SK-N-SH treated with all-trans-retinoic acid at 6 μM for 48 hours (cell line): ENCODE results near the gene CACNA1H.

Source experiments
- ATAC-seq: fragments of 200-7000 bp; cut with Tn5 transposase; 3 replicates; pipeline ENCODE4 v1.9.1; 2020; ENCODE audit warnings: mild to moderate bottlenecking, moderate library complexity
- ARNTL ChIP-seq: fragments of 450-650 bp; formaldehyde crosslinking; IDR thresholded peaks from 2 replicates; pipeline ENCODE4 v1.5.0; 2020; ENCODE audit warnings: low read depth, mild to moderate bottlenecking, moderate library complexity, borderline replicate concordance
- BACH2 ChIP-seq: fragments of 250-450 bp; sonication (Bioruptor Pico); IDR thresholded peaks from 2 replicates; pipeline ENCODE4 v1.9.0; 2021; ENCODE audit warnings: mild to moderate bottlenecking, borderline replicate concordance
- CREB5 ChIP-seq: fragments of 250-450 bp; sonication (Bioruptor Pico); IDR thresholded peaks from 2 replicates; pipeline ENCODE4 v1.5.1; 2020; ENCODE audit warnings: low read depth, mild to moderate bottlenecking, moderate library complexity
- CSDC2 ChIP-seq: fragments of 250-450 bp; sonication (Bioruptor Pico); IDR thresholded peaks from 2 replicates; pipeline ENCODE4 v1.5.0; 2020; ENCODE audit warnings: mild to moderate bottlenecking, moderate library complexity
- ESRRG ChIP-seq: fragments of 250-450 bp; sonication (Bioruptor Pico); IDR thresholded peaks from 2 replicates; pipeline ENCODE4 v1.6.1; 2021; ENCODE audit warnings: mild to moderate bottlenecking
- GLIS3 ChIP-seq: fragments of 250-450 bp; sonication (Bioruptor Pico); IDR thresholded peaks from 2 replicates; pipeline ENCODE4 v1.5.0; 2020; ENCODE audit warnings: mild to moderate bottlenecking, moderate library complexity
- ISL1 ChIP-seq: fragments of 250-450 bp; sonication (Bioruptor Pico); IDR thresholded peaks from 2 replicates; pipeline ENCODE4 v2.1.2; 2022; ENCODE audit warnings: mild to moderate bottlenecking, moderate library complexity
- OSR1 ChIP-seq: fragments of 250-450 bp; sonication (Bioruptor Pico); IDR thresholded peaks from 2 replicates; pipeline ENCODE4 v1.8.0; 2022; ENCODE audit warnings: moderate library complexity, mild to moderate bottlenecking, inconsistent platforms
- PATZ1 ChIP-seq: fragments of 250-450 bp; sonication (Bioruptor Pico); IDR thresholded peaks from 2 replicates; pipeline ENCODE4 v1.8.0; 2020; ENCODE audit warnings: mild to moderate bottlenecking, moderate library complexity, borderline replicate concordance
- PPARA ChIP-seq: fragments of 250-450 bp; sonication (Bioruptor Pico); IDR thresholded peaks from 2 replicates; pipeline ENCODE4 v1.5.0; 2020; ENCODE audit warnings: mild to moderate bottlenecking, borderline replicate concordance
- RARB ChIP-seq: fragments of 250-450 bp; sonication (Bioruptor Pico); IDR thresholded peaks from 2 replicates; pipeline ENCODE4 v1.8.0; 2021; ENCODE audit warnings: mild to moderate bottlenecking, moderate library complexity
- SNAI2 ChIP-seq: fragments of 250-450 bp; sonication (Bioruptor Pico); IDR thresholded peaks from 2 replicates; pipeline ENCODE4 v1.5.0; 2020; ENCODE audit warnings: mild to moderate bottlenecking, moderate library complexity
- TCF4 ChIP-seq: fragments of 250-450 bp; sonication (Bioruptor Pico); IDR thresholded peaks from 2 replicates; pipeline ENCODE4 v1.8.0; 2021; ENCODE audit warnings: mild to moderate bottlenecking, moderate library complexity, borderline replicate concordance
- TOX ChIP-seq: fragments of 250-450 bp; sonication (Bioruptor Pico); IDR thresholded peaks from 2 replicates; pipeline ENCODE4 v1.8.0; 2021; ENCODE audit warnings: mild to moderate bottlenecking, moderate library complexity, borderline replicate concordance
- ZC3H10 ChIP-seq: fragments of 250-450 bp; sonication (Bioruptor Pico); IDR thresholded peaks from 2 replicates; pipeline ENCODE4 v1.5.1; 2021; ENCODE audit warnings: mild to moderate bottlenecking, moderate library complexity
- ZFP3 ChIP-seq: fragments of 250-450 bp; sonication (Bioruptor Pico); IDR thresholded peaks from 2 replicates; pipeline ENCODE4 v1.5.0; 2020; ENCODE audit warnings: mild to moderate bottlenecking, moderate library complexity
- ZFP30 ChIP-seq: fragments of 450-650 bp; formaldehyde crosslinking; IDR thresholded peaks from 2 replicates; pipeline ENCODE4 v1.5.0; 2022; ENCODE audit warnings: mild to moderate bottlenecking, moderate library complexity
- ZNF565 ChIP-seq: fragments of 450-650 bp; formaldehyde crosslinking; conservative IDR thresholded peaks from 2 replicates; pipeline ENCODE4 v1.5.0; 2020; ENCODE audit warnings: low read depth, mild to moderate bottlenecking, moderate library complexity
- ZNF70 ChIP-seq: fragments of 450-650 bp; formaldehyde crosslinking; IDR thresholded peaks from 2 replicates; pipeline ENCODE4 v1.5.0; 2020; ENCODE audit warnings: mild to moderate bottlenecking, moderate library complexity
- TF ChIP-seq, protein P1 (sequence below): fragments of 250-450 bp; sonication (Bioruptor Pico); IDR thresholded peaks from 2 replicates; pipeline ENCODE4 v1.8.0; 2021; ENCODE audit warnings: low read depth, mild to moderate bottlenecking, moderate library complexity, borderline replicate concordance
- TF ChIP-seq, protein P2 (sequence below): fragments of 250-450 bp; sonication (Bioruptor Pico); IDR thresholded peaks from 2 replicates; pipeline ENCODE4 v1.5.1; 2021; ENCODE audit warnings: mild to moderate bottlenecking, moderate library complexity

The CACNA1H gene

GRCh38 chr16:1135459-1135825, 17.5 kb upstream of the CACNA1H start:
- ATAC-seq: no peak
- no peak for TF ChIP-seq ISL1 (CRISPR knock-in tag)
- no peak for TF ChIP-seq CREB5
- TF ChIP-seq PPARA (CRISPR knock-in tag): no peak
- TF ChIP-seq SNAI2: no peak
- no peak for TF ChIP-seq OSR1
- no peak for TF ChIP-seq ZNF70 (CRISPR knock-in tag)
- no peak for TF ChIP-seq CSDC2 (CRISPR knock-in tag)
- TF ChIP-seq, protein P1, sequence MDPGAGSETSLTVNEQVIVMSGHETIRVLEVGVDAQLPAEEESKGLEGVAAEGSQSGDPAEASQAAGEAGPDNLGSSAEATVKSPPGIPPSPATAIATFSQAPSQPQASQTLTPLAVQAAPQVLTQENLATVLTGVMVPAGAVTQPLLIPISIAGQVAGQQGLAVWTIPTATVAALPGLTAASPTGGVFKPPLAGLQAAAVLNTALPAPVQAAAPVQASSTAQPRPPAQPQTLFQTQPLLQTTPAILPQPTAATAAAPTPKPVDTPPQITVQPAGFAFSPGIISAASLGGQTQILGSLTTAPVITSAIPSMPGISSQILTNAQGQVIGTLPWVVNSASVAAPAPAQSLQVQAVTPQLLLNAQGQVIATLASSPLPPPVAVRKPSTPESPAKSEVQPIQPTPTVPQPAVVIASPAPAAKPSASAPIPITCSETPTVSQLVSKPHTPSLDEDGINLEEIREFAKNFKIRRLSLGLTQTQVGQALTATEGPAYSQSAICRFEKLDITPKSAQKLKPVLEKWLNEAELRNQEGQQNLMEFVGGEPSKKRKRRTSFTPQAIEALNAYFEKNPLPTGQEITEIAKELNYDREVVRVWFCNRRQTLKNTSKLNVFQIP (CRISPR knock-in tag): no peak
- TF ChIP-seq ZFP3 (CRISPR knock-in tag): no peak
- TF ChIP-seq GLIS3 (CRISPR knock-in tag): no peak
- TF ChIP-seq, protein P2, sequence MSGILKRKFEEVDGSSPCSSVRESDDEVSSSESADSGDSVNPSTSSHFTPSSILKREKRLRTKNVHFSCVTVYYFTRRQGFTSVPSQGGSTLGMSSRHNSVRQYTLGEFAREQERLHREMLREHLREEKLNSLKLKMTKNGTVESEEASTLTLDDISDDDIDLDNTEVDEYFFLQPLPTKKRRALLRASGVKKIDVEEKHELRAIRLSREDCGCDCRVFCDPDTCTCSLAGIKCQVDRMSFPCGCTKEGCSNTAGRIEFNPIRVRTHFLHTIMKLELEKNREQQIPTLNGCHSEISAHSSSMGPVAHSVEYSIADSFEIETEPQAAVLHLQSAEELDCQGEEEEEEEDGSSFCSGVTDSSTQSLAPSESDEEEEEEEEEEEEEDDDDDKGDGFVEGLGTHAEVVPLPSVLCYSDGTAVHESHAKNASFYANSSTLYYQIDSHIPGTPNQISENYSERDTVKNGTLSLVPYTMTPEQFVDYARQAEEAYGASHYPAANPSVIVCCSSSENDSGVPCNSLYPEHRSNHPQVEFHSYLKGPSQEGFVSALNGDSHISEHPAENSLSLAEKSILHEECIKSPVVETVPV: no peak
- TF ChIP-seq ARNTL (CRISPR knock-in tag): no peak
- TF ChIP-seq PATZ1 (CRISPR knock-in tag): no peak
- TF ChIP-seq BACH2: no peak
- no peak for TF ChIP-seq ESRRG
- no peak for TF ChIP-seq TCF4 (CRISPR knock-in tag)
- TF ChIP-seq ZFP30 (CRISPR knock-in tag): no peak
- no peak for TF ChIP-seq TOX
- TF ChIP-seq RARB: no peak

DNA sequence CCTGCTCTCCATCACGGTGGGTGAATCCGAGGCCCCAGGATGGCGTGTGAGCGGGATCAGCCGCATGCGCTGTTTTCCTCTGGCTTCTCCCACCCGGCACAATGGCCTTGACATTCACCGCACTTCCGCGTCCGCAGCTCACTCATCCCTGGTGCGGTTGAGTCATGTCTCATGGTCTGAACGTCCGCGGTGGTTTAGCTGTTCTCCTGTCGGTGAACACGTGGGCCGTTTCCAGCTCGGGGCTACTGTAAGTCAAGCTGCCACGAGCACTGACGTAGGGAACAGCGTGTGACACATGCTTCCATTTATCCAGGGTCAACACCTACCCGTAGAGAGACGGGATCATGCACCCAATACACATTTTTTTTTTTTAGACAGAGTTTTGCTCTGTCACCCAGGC, 15.3 kb upstream of the CACNA1H start:
- ATAC-seq: no peak; the same call in 2 of the 3 replicates
- TF ChIP-seq TOX (no peak), SNAI2 (no peak), ZFP3 (CRISPR knock-in tag) (no peak), ZFP30 (CRISPR knock-in tag) (no peak), PPARA (CRISPR knock-in tag) (no peak), PATZ1 (CRISPR knock-in tag) (no peak), ZNF565 (CRISPR knock-in tag) (no peak), ARNTL (CRISPR knock-in tag) (no peak), TCF4 (CRISPR knock-in tag) (no peak), GLIS3 (CRISPR knock-in tag) (no peak), ESRRG (no peak), CSDC2 (CRISPR knock-in tag) (no peak), OSR1 (no peak), ISL1 (CRISPR knock-in tag) (no peak), ZC3H10 (CRISPR knock-in tag) (no peak), BACH2 (no peak)
- TF ChIP-seq, protein P2: no peak
